HG03135 (cell line): Measurements from ENCODE around the gene PHTF1.
"Not testable (repeated sequence)": the region's sequence is repeated elsewhere in the genome, so short reads cannot be mapped to it uniquely, and the experiment has no call there.

Experiments used
- ATAC-seq: cut with Tn5 transposase; IDR thresholded peaks from one replicate; pipeline ENCODE4 v1.9.1; 2021; ENCODE audit warnings: mild to moderate bottlenecking, moderate library complexity; ENCODE audit not compliant: unreplicated experiment

PHTF1 gene

GRCh38 chr1:113732802-113733201 lies 26.5 kb downstream of the PHTF1 start:
- ATAC-seq = no peak

GRCh38 chr1:113721010-113721409 lies 38.3 kb downstream of the PHTF1 start:
- no peak for ATAC-seq

- not testable (repeated sequence) for ATAC-seq
Observed at GRCh38 chr1:113718621-113719020, 40.7 kb downstream of the PHTF1 start.

- not testable (repeated sequence) for ATAC-seq
Observed at GRCh38 chr1:113717506-113717905, 41.8 kb downstream of the PHTF1 start.

GRCh38 chr1:113714606-113715269 lies 44.5 kb downstream of the PHTF1 start:
- no peak for ATAC-seq

GRCh38 chr1:113701429-113701828 lies 57.9 kb downstream of the PHTF1 start:
- no peak for ATAC-seq

- ATAC-seq = no peak
Observed at GRCh38 chr1:113694910-113695309, 64.4 kb downstream of the PHTF1 start.

- no peak for ATAC-seq
Observed at GRCh38 chr1:113692824-113693431, 66.4 kb downstream of the PHTF1 start.

- no peak for ATAC-seq
Observed at GRCh38 chr1:113692342-113692741, 66.9 kb downstream of the PHTF1 start.

- ATAC-seq = no peak
Observed at GRCh38 chr1:113691184-113691583, 68.1 kb downstream of the PHTF1 start.

GRCh38 chr1:113686891-113687618 lies 72.2 kb downstream of the PHTF1 start:
- no peak for ATAC-seq

GRCh38 chr1:113684153-113684541 lies 75.1 kb downstream of the PHTF1 start:
- ATAC-seq = no peak

GRCh38 chr1:113683384-113684152 lies 75.7 kb downstream of the PHTF1 start:
- no peak for ATAC-seq

- no peak for ATAC-seq
Observed at GRCh38 chr1:113681596-113682337, 77.5 kb downstream of the PHTF1 start.

GRCh38 chr1:113678159-113678469 lies 81.2 kb downstream of the PHTF1 start:
- ATAC-seq = no peak

- no peak for ATAC-seq
Observed at GRCh38 chr1:113677250-113678158, 81.8 kb downstream of the PHTF1 start.

- no peak for ATAC-seq
Observed at GRCh38 chr1:113676524-113676923, 82.8 kb downstream of the PHTF1 start.

- ATAC-seq = no peak
Observed at GRCh38 chr1:113675302-113675701, 84.0 kb downstream of the PHTF1 start.

- no peak for ATAC-seq
Observed at GRCh38 chr1:113674591-113674990, 84.7 kb downstream of the PHTF1 start.

- no peak for ATAC-seq
Observed at GRCh38 chr1:113672491-113672890, 86.8 kb downstream of the PHTF1 start.
